MM.1S (cell line): ENCODE measurements around the gene PUDP.

Experiments
- EZH2 ChIP-seq: fragments of 300-600 bp; sonication (generic); optimal IDR thresholded peaks from 2 replicates; pipeline ENCODE3; 2017; ENCODE audit warnings: low read depth, mild to moderate bottlenecking, antibody characterized with exemption, low read length, mixed read lengths
- TF ChIP-seq, protein P1 (sequence below): fragments of 300-600 bp; sonication (generic); IDR thresholded peaks from 2 replicates; pipeline ENCODE4 v1.5.1; 2016; ENCODE audit warnings: antibody characterized with exemption, low read length, mixed read lengths

DNA sequence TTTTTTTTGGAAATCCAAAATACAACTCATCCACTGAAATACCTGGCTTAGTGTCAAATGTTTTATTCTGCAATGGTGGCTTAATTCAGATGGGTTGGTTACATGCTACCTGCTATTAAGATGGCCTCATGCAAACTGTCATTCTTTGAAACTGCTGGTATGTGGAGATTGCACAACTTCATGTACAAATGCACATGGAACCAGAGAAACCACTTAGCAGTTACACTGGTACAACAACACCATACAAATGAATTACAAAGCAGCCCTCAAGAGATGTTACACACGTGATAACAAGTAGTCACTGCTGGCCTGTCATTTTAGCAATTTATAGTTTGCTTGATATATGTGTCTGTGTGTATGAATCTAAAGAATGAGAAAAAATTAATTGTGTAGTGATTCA lies 85.0 kb downstream of the PUDP start:
- TF ChIP-seq, protein P1, sequence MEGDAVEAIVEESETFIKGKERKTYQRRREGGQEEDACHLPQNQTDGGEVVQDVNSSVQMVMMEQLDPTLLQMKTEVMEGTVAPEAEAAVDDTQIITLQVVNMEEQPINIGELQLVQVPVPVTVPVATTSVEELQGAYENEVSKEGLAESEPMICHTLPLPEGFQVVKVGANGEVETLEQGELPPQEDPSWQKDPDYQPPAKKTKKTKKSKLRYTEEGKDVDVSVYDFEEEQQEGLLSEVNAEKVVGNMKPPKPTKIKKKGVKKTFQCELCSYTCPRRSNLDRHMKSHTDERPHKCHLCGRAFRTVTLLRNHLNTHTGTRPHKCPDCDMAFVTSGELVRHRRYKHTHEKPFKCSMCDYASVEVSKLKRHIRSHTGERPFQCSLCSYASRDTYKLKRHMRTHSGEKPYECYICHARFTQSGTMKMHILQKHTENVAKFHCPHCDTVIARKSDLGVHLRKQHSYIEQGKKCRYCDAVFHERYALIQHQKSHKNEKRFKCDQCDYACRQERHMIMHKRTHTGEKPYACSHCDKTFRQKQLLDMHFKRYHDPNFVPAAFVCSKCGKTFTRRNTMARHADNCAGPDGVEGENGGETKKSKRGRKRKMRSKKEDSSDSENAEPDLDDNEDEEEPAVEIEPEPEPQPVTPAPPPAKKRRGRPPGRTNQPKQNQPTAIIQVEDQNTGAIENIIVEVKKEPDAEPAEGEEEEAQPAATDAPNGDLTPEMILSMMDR: no peak
- no peak for TF ChIP-seq EZH2
